Measurements from ENCODE around the gene DNAH11.

- TF ChIP-seq CTCF (IDR thresholded peaks at IDR 0.05) (no peak), POLR2A (IDR thresholded peaks at IDR 0.05) (no peak), POLR2AphosphoS5 (IDR thresholded peaks at IDR 0.05) (no peak)
These were observed 96.5 kb downstream of the DNAH11 start for GRCh38 chr7:21639206-21639868.
